Suppressor macrophage treated with lipopolysaccharide for 1 hour (primary cell): ENCODE results near the gene EMC6.

ENCODE experiments used
- DNase-seq, 3 donors: peaks; one replicate each; pipeline ENCODE4 v3.0.0-alpha.2; 2020 to 2022

The EMC6 gene

GRCh38 chr17:3656755-3657587, 11.6 kb upstream of the EMC6 start:
- no peak for DNase-seq

GRCh38 chr17:3657588-3657869, 11.1 kb upstream of the EMC6 start:
- DNase-seq = no peak

GRCh38 chr17:3657874-3658783, 10.5 kb upstream of the EMC6 start:
- peak in 1 of 3 donors; percentile 20 for DNase-seq

GRCh38 chr17:3658784-3659449, 9.7 kb upstream of the EMC6 start:
- DNase-seq = no peak

- DNase-seq = no peak
These were observed 9.0 kb upstream of the EMC6 start for GRCh38 chr17:3659541-3660111.

GRCh38 chr17:3660311-3660891, 8.2 kb upstream of the EMC6 start:
- DNase-seq = no peak

GRCh38 chr17:3663102-3664011, 5.3 kb upstream of the EMC6 start:
- DNase-seq = no peak

- DNase-seq = no peak
These were observed 2.8 kb upstream of the EMC6 start for GRCh38 chr17:3665834-3666233.

- DNase-seq = no peak
These were observed 2.1 kb upstream of the EMC6 start for GRCh38 chr17:3666516-3666915.

- DNase-seq = peak; percentile 65 to 81 (median 70)
These were observed 990 bp upstream of the EMC6 start for GRCh38 chr17:3667366-3668278.

GRCh38 chr17:3669085-3669347, 404 bp downstream of the EMC6 start:
- DNase-seq = no peak

- no peak for DNase-seq
These were observed 936 bp downstream of the EMC6 start for GRCh38 chr17:3669548-3669947.

- no peak for DNase-seq
These were observed 4.0 kb downstream of the EMC6 start for GRCh38 chr17:3672571-3672970.

GRCh38 chr17:3675886-3676285, 7.3 kb downstream of the EMC6 start:
- no peak for DNase-seq

- DNase-seq = no peak
These were observed 9.6 kb downstream of the EMC6 start for GRCh38 chr17:3678095-3678820.

GRCh38 chr17:3678821-3679530, 10.4 kb downstream of the EMC6 start:
- peak; percentile 22 to 47 (median 27) for DNase-seq

GRCh38 chr17:3679531-3680126, 11.0 kb downstream of the EMC6 start:
- no peak for DNase-seq

- DNase-seq = no peak
These were observed 12.4 kb downstream of the EMC6 start for GRCh38 chr17:3681057-3681456.

- DNase-seq = no peak
These were observed 13.0 kb downstream of the EMC6 start for GRCh38 chr17:3681565-3681964.
